ENCODE measurements around the gene TMPRSS6. TPM values are rescaled to one million over a fixed set of nuclear protein-coding genes. Genes with fewer than 3 reads are reported as not detected.

The TMPRSS6 gene
- total RNA-seq, 1 experiment from 2014 or later: 0.79 TPM

DNA sequence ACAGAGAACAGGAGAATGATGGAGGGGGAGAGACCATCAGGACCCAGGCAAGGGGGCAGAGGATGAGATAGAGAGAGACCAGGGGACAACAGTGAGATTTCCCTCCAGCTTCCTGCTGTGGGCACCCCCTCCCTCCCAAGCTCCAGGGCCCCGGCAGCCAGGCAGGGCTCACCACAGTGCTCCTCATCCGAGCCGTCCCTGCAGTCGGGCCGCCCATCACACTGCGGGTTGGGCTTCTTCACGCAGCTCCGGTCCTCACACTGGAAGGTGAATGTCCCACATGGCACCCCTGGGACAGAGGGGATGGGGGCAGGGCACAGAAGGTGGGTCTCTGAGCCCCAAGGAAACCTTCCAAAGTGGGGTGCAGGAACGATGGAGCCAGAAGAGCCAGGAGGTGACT is 38.8 kb downstream of the TMPRSS6 start:
- H2AFZ ChIP-seq: no peak overlapping the region
- H3K79me2 ChIP-seq (ENCODE audit: low read depth): no peaks in the 10 kb centered on the region
- no peaks in the 10 kb centered on the region for H3K9me2 ChIP-seq (ENCODE audit: insufficient read depth)
- H4K20me1 ChIP-seq (ENCODE audit: insufficient read depth): no peaks in the 10 kb centered on the region
- no peaks in the 10 kb centered on the region for H3K9me3 ChIP-seq (ENCODE audit: insufficient read depth, low read depth)
- no peak overlapping the region for H3K4me3 ChIP-seq
- DNase-seq: no peak
- intact Hi-C loops (cut with micrococcal nuclease; ENCODE audit: unreplicated experiment): no loop called here
- POLR2A ChIA-PET (ENCODE audit: unreplicated experiment): no interaction called here
- no peaks in the 10 kb centered on the region for H3F3A ChIP-seq (ENCODE audit: insufficient read depth, low read depth)
- BruUV-seq (replicated peaks): no TSS peak
- H3K36me3 ChIP-seq (ENCODE audit: low read depth): no peaks in the 10 kb centered on the region
- no peak for TF ChIP-seq EZH2 (IDR thresholded peaks at IDR 0.05; ENCODE audit: low read depth)
- TF ChIP-seq, protein P1, sequence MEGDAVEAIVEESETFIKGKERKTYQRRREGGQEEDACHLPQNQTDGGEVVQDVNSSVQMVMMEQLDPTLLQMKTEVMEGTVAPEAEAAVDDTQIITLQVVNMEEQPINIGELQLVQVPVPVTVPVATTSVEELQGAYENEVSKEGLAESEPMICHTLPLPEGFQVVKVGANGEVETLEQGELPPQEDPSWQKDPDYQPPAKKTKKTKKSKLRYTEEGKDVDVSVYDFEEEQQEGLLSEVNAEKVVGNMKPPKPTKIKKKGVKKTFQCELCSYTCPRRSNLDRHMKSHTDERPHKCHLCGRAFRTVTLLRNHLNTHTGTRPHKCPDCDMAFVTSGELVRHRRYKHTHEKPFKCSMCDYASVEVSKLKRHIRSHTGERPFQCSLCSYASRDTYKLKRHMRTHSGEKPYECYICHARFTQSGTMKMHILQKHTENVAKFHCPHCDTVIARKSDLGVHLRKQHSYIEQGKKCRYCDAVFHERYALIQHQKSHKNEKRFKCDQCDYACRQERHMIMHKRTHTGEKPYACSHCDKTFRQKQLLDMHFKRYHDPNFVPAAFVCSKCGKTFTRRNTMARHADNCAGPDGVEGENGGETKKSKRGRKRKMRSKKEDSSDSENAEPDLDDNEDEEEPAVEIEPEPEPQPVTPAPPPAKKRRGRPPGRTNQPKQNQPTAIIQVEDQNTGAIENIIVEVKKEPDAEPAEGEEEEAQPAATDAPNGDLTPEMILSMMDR (conservative IDR thresholded peaks at IDR 0.05): no peak
- H3K4me1 ChIP-seq (replicated peaks; ENCODE audit: insufficient read depth): no peaks in the 10 kb centered on the region
- H3K27ac ChIP-seq: no peak overlapping the region
- H3K4me2 ChIP-seq: no peak overlapping the region
- CTCF ChIA-PET: no interaction called here
- H3K27me3 ChIP-seq (ENCODE audit: insufficient read depth, low read depth): peaks cover 54% of the 10 kb centered on the region

DNA sequence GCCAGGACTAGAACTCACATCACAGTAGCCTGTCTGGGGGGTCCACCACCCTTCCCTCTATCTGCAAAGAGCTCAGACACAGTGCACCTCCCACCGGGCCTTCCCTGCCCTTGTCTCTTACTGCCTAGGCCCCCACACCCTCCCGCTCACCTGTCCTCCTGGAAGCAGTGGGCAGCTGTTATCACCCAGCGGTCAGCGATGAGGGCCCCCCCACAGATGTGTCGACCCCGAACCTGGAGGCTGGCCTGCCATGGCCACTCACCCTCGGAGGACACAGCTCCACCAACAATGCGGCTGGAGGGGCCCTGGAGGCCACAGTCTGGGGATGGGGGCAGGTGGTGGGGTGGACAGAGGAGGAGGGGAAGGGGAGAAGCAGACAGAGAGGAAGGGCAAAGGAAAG is 39.2 kb downstream of the TMPRSS6 start:
- Histone ChIP-seq H3K36me3 (ENCODE audit: low read depth) (no peaks in the 10 kb centered on the region), H3K9me2 (ENCODE audit: insufficient read depth) (no peaks in the 10 kb centered on the region), H3F3A (ENCODE audit: insufficient read depth, low read depth) (no peaks in the 10 kb centered on the region), H3K79me2 (ENCODE audit: low read depth) (no peaks in the 10 kb centered on the region), H4K20me1 (ENCODE audit: insufficient read depth) (no peaks in the 10 kb centered on the region), H3K9me3 (ENCODE audit: insufficient read depth, low read depth) (no peaks in the 10 kb centered on the region), H3K27ac (no peak overlapping the region), H3K27me3 (ENCODE audit: insufficient read depth, low read depth) (peaks cover 50% of the 10 kb centered on the region), H3K4me2 (no peak overlapping the region), H2AFZ (no peak overlapping the region), H3K4me1 (replicated peaks; ENCODE audit: insufficient read depth) (peaks cover 4% of the 10 kb centered on the region), H3K4me3 (no peak overlapping the region)
- ChIA-PET CTCF (no interaction called here), POLR2A (ENCODE audit: unreplicated experiment) (interaction anchor here (0.5 kb wide), 1 partner anchor 30 kb away, joined by 3 read pairs; no protein-coding TSS in a partner anchor)
- no peak for DNase-seq
- intact Hi-C loops (cut with micrococcal nuclease; ENCODE audit: unreplicated experiment): no loop called here
- TF ChIP-seq EZH2 (IDR thresholded peaks at IDR 0.05; ENCODE audit: low read depth): no peak
- TF ChIP-seq, protein P1 (conservative IDR thresholded peaks at IDR 0.05): no peak
- BruUV-seq (replicated peaks): no TSS peak

DNA sequence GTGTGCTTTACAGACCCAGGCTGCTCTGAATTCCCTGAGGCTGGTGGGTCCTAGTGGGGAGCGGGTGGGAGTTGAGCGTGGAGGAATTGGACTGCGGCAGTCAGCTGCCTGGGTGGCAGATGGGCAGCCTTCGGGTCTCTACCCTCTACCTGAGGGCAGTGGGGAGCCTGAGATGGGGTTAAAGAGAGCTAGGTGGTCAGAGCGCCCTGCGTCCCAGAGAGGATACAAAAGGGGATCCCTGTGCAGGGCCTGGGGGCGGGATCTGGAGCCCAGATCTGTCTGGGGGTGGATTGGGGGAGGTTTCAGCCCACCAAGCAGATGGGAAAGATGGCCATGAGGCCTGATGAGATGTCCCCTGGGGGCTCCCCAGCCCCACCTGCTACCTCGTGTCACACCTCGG is 39.8 kb downstream of the TMPRSS6 start:
- BruUV-seq (replicated peaks): no TSS peak
- Histone ChIP-seq H3K79me2 (ENCODE audit: low read depth) (no peaks in the 10 kb centered on the region), H3K9me2 (ENCODE audit: insufficient read depth) (no peaks in the 10 kb centered on the region), H3K36me3 (ENCODE audit: low read depth) (no peaks in the 10 kb centered on the region), H3K9me3 (ENCODE audit: insufficient read depth, low read depth) (no peaks in the 10 kb centered on the region), H2AFZ (no peak overlapping the region), H3K4me1 (replicated peaks; ENCODE audit: insufficient read depth) (peaks cover 10% of the 10 kb centered on the region), H4K20me1 (ENCODE audit: insufficient read depth) (no peaks in the 10 kb centered on the region), H3K4me2 (no peak overlapping the region), H3K4me3 (no peak overlapping the region), H3K27ac (no peak overlapping the region), H3F3A (ENCODE audit: insufficient read depth, low read depth) (no peaks in the 10 kb centered on the region; the same call in 1 of the 2 replicates), H3K27me3 (ENCODE audit: insufficient read depth, low read depth) (peaks cover 44% of the 10 kb centered on the region)
- DNase-seq: no peak
- ChIA-PET CTCF (no interaction called here), POLR2A (ENCODE audit: unreplicated experiment) (interaction anchor here (0.5 kb wide), 1 partner anchor 30 kb away, joined by 3 read pairs; no protein-coding TSS in a partner anchor)
- TF ChIP-seq, protein P1 (conservative IDR thresholded peaks at IDR 0.05): no peak
- no peak for TF ChIP-seq EZH2 (IDR thresholded peaks at IDR 0.05; ENCODE audit: low read depth)
- intact Hi-C loops (cut with micrococcal nuclease; ENCODE audit: unreplicated experiment): no loop called here
